Jurkat, Clone E6-1 (cell line): ENCODE data around the gene IKZF2.
"Not testable (repeated sequence)": the region's sequence is repeated elsewhere in the genome, so short reads cannot be mapped to it uniquely, and the experiment has no call there.

Experiments
- DNase-seq: peaks from one replicate; pipeline ENCODE4 v3.0.0-alpha.2; 2011; ENCODE audit warnings: low read depth, low spot score
- H3K4me3 ChIP-seq: 2 replicates; pipeline ENCODE4 v1.5.1; 2011; ENCODE audit warnings: mild to moderate bottlenecking, low read length, control low read depth, moderate library complexity

The IKZF2 gene

DNA sequence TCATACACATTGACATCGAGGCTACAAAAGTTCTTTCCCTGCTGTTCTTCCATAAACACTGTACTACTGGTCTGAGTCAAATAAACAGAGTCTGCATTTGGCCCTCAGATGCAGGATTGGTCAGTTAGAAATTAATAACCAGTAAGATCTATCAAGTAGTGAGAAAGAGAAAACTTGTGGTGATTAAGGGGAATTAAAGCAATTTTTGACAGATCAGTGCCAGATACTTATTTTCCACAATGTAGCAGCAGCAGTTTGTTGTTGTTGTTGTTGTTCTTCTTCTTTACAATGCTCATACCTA is 85.0 kb downstream of the IKZF2 start:
- DNase-seq = no peak
- H3K4me3 ChIP-seq = peak overlapping the region; percentile 33

DNA sequence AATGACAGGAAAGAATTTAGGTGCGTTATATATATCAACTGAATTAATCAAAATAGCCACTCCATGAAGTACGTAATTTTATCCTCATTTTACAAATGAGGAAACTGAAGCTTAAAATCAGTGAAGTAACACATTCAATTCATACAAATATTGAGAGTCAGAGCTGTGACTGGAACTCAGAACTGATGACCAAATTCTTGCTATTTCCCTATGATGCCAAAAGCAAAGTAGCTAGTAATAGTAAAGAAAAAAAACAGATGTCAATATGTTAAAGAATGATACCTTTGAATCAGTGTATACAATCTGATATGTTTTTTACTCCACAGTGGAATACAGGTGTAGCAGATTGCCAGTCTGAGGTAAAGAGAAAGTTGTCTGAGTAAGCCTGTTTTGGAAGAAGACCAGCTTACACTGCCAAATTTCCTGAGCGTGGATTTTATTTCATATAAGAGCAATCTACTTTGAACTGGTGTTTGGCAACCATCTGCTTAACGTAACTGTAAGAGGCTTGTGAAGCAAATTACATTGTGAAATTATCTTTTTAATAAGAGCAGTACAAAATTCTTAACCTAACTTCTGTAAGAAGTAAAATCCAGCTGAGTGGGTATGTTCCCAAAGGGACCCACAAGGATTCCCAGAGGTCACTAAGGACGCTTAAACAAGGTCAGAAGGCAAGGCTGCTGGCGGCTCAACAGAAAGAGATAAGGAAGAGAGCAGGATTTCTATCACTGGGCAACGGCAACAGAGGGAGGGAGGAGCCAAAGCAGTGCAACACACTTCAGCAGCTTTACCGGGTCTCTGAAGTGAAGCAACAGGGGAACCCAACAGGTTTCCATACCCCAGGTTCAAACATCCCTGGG is 85.6 kb downstream of the IKZF2 start:
- peak overlapping the region; percentile 33 for H3K4me3 ChIP-seq
- peak; percentile 61 for DNase-seq

DNA sequence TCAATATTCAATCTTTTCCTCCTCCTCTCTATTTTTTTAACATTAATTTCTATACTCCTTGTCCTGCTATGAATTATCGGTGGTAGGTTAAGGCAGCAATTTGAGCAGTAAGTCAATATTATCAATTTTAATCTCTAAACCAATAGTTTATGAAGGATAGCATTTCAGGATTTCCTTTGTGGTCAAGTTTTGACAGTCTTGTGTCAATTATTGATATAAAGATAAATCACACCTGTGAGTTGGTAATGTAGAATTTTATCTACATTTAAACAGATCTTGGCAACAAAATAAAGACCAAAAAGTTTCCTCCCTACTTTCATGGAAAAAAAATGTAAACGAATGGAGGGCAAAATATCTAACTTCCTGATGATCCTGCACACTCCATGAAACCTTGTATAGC is 87.3 kb downstream of the IKZF2 start:
- H3K4me3 ChIP-seq = no peak overlapping the region
- DNase-seq = peak; percentile 51

DNA sequence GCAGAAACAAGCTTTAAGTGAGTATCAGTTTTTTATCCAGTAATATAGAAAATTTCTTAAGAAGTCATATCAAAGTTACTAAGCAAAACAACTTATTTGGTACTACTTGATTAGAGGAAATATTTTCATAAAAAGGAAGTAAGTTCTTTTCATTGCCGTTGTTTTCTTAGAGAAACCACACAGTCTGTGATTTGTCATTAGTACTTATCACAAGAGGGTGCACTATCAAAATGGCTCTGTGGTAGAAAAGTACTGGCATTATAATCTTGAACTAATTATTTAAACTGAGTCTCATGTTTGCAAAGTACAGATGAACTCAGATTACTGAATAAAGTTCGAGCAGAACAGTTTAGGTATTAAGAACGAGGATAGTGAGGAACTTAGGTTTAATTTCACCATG is 93.4 kb downstream of the IKZF2 start:
- no peak overlapping the region for H3K4me3 ChIP-seq
- DNase-seq = no peak

DNA sequence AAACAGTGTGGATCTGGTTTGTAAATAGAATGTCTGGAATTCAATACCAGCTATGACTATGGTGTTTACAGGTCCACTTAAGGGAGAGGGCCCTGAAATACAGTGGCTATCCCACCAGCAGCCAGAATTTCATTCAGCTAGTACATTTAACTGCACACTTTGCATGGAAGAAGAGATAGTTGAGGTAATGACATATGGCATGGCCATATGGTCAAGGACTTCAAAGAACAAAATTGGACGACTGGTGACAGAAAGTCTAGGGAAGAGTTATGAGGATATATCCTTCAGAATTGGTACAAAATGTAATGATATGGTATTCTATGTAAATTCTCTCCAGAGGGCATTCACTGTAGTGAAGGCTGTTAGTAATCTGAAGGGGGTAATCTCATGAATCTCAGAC is 105.0 kb downstream of the IKZF2 start:
- no peak for DNase-seq
- no peak overlapping the region for H3K4me3 ChIP-seq

DNA sequence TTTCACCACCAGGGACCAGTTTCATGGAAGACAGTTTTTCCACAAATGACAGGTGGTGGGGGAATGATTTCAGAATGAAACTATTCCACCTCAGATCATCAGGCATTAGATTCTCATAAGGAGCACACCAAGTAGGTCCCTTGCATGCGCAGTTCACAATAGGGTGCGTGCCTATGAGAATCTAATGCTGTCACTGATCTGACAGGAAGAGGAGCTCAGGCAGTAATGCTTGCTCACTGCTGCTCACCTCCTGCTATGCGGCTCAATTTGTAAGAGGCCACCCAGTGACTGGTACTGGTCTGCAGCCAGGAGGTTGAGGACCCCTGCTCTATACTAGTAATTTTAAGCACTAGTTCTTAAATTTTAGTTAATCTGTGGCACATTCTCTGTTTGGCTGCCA is 107.8 kb downstream of the IKZF2 start:
- no peak for DNase-seq
- H3K4me3 ChIP-seq = no peak overlapping the region

DNA sequence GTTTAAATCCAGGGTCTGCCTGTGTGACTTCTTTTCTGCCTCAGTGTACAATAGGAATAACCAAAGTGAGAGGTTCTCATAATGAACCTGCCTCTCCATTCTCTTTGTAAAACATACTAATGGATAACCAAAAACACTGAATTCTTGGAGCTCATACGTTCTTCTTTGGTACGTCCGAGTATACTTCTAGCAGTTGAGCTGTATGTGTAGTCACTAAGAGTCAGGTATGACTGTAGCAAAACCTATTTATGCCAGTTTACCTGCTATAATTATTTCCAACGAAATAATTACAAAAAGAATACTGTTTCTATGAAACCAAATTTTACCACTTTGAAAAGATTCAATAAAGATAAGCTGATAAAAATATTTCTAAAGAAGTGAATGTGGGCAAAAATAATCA is 109.2 kb downstream of the IKZF2 start:
- no peak for DNase-seq
- no peak overlapping the region for H3K4me3 ChIP-seq

DNA sequence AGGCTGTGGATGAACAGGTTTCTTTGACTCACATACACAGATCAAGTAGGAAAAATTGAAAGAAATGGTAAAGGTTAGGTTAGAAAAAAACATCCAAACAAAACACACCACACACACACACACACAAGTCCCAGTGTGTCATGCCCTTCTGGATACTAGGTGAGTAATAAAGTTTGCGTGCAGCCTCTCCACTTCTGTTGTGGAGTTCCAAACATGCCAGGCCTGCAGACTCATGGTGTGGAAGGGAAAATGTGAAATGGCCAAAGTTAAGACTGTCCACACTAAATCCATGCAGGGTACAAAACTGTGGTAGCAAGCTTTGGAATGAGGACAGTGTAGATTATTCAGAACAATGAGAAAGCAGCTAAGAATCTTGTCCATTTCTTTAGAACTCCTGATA is 114.6 kb downstream of the IKZF2 start:
- DNase-seq = no peak
- H3K4me3 ChIP-seq = no peak overlapping the region

DNA sequence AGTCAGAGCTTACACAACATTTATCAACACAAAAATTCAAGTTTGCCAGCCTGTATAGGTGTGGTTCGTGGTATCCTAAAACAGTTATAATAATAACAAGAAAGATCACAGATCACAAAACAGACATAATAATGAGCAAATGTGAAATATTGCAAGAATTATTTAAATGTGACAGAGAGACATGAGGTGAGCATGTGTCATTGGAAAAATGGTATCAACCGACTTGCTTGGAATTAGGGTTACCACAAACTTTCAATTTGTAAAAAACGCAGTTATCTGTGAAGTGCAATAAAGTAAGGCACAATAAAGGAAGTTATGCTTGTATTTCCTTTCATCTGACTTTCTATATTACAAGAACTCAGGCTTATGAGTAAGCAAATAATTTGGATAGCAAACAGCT is 116.8 kb downstream of the IKZF2 start:
- DNase-seq = peak; percentile 28
- H3K4me3 ChIP-seq = no peak overlapping the region

DNA sequence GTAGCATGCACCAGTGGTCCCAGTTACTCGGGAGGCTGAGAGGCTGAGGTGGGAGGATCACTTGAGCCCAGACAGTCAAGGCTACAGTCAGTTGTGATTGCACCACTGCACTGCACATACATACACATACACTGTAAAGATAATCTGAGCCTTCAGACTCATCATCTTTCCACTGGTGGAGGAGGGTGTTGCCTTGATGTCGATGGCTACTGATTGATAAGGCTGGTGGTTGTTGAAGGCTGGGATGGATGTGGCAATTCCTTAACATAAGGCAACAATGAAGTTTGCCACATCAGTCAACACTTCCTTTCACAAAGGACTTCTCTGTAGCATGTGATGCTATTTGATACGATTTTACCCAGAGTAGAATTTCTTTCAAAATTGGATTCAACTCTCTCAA is 118.8 kb downstream of the IKZF2 start:
- peak; percentile 28 for DNase-seq
- no peak overlapping the region for H3K4me3 ChIP-seq

DNA sequence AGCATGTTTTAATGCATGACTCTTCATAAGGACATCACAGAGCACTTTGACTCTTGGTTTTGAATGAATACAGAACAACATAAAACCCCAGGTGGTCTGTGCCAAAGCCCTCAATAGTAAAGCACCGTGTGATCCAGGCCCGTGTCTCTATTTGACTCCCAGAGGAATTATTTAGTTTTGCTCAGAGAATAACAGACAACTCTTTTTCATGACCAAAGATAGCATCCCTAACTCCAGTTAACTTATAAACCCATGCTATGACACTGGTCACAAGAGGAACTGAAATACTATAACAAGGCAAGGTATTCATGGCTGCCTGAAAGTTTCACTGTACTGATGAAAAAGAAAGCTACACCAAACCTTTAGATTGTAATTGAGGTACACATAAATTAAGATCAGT is 128.4 kb downstream of the IKZF2 start:
- DNase-seq = no peak
- no peak overlapping the region for H3K4me3 ChIP-seq

DNA sequence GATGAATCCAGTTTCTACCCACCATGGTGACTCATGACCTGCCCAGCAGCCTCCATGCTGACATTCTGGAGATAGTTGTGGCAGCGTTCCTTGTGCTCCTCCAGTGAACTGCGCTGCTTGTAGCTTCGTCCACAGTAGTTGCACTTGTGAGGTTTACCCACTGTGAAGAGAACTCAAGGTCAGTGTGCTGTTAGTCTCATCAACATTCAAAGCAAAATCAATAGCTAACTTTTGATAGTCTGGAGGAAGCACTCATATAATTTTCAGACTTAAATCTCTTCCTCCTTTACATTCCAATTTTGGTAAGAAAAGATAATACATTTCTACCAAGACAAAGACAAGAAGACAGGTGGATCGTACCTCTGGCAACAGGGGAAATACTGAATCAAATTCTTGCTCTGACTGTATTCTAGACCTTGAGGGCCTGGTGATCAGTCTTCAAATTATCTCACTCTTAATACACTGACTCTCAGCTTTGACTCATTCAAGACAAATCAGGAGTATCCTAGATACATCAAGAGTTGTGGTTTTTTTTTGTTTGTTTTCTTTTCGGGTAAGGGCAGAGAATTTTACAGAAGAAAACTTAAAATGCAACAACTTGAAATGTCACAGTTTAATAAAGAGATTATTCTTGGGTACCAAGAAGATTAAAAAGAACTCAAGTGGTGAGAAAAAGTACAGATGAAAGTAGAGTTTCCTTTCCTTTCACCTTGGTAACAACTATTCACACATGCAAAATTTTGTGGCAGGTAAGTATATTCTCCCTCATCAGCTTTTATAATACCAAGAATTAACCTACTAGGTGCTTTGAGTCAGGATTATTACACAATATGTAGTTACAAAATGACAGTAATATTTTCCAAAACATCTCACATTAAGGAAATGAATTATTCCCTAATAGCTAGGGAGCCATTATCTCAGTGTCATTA is 129.2 kb downstream of the IKZF2 start:
- no peak for DNase-seq

DNA sequence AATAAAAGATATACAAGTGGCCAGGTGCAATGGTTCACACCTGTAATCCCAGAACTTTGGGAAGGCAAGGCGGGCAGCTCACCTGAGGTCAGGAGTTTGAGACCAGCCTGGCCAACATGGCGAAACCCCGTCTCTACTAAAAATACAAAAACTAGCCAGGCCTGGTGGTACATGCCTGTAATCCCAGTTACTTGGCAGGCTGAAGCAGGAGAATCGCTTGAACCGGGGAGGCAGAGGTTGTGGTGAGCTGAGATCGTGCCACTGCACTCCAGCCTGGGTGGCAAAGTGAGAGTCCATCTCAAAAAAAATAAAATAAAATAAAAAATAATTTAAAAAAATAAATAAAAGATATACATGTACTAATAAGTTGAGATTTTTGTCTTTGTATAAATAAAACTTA is 130.5 kb downstream of the IKZF2 start:
- H3K4me3 ChIP-seq, DNase-seq: not testable (repeated sequence)

More for the DNA sequence above, 129.2 kb downstream of the IKZF2 start:
- no peak overlapping the region for H3K4me3 ChIP-seq

DNA sequence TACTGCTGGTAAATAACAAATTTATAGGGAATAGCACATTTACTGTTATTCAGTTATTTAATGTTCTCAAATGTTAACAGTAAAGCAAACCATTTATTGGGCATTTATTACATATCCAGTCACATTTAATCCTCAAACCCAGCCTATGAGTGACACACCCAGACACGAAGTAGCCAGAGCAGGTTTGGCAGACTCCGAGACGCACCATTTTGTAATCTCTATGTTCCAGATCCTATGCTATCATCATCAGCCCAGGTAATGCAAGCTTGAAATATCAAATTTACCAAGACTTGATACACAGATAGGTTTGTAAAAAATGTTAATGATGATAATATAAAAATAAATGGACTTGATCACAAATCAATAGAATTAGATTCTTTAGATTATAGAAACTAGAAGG is 131.1 kb downstream of the IKZF2 start:
- H3K4me3 ChIP-seq = no peak overlapping the region
- no peak for DNase-seq

DNA sequence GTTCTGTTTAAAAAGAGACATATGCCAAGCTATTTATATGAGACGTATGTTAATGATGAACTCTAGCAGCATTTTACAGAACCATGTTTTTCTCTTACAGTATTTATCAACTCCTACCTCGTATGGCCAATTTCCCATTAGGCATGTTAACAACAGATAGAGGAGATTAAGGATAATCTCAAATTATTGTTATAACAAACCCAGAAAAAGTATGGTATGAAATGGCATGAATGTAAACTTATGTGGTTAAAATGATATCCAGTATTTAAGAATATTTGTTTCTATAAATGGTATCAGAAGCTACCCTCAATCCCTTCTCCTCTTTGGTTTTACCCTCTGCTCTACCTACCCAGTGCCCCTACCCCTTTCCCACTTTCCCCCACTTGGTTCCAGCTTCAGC is 132.0 kb downstream of the IKZF2 start:
- H3K4me3 ChIP-seq = no peak overlapping the region
- no peak for DNase-seq

DNA sequence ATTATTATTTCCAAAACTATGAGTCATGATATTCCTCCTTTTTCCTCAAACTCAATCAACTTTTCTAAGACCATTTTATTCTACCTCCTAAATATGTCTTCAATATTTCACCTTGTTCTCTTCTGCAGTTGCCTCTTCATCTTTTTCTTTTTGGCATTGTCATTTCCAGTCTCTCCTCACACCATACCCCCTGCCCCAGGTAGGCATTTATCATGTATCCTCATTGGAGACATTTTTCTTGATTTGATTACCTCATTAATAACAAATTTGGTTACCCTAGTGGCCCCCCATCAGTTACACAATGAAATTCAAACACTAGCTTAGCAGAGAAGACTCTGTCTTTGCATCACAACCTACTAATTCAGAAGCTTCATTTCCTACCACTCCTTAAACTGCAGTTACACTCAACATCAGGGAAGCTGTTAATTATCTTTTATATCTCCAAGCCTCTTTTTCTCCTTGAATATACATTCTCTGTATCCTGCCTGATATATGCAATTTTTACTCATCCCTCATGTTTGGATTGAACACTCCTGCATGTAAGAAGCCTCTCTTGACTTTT is 133.0 kb downstream of the IKZF2 start:
- DNase-seq = no peak
- H3K4me3 ChIP-seq = no peak overlapping the region

DNA sequence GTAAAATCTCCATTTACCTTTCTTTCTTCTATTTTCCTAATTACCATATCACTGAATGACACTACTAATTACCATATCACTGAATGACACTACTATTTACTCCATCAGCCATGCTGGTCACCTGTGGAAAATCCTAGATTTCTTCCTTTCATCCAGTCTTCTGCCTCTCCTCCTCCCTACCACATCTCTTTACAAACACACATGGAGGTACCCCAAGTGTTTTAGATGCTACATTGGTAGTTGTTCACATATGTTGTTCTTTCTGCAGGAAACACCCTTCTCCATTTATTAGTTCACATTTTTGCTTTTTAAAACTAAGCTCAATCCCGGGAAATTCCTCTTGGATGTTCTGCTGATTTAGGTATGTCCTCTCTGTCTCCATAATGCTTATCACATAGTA is 134.0 kb downstream of the IKZF2 start:
- no peak for DNase-seq
- H3K4me3 ChIP-seq = no peak overlapping the region

DNA sequence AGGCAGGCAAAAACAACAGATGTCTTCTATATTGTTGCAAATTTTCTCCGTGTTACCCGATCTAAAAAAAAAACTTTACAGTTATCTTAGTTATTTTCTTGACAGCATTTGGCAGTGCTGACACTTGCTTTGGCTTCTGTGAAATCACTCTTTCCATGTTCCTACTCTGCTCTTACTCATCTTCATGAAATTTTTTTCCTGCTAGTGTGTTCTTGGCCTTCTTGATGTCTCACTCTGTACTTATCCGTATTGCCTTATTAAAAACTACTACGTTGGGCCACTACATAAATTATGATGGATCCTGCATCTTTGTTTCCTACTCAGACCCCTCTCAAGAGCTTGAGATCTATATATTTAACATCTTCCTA is 134.4 kb downstream of the IKZF2 start:
- no peak for DNase-seq

DNA sequence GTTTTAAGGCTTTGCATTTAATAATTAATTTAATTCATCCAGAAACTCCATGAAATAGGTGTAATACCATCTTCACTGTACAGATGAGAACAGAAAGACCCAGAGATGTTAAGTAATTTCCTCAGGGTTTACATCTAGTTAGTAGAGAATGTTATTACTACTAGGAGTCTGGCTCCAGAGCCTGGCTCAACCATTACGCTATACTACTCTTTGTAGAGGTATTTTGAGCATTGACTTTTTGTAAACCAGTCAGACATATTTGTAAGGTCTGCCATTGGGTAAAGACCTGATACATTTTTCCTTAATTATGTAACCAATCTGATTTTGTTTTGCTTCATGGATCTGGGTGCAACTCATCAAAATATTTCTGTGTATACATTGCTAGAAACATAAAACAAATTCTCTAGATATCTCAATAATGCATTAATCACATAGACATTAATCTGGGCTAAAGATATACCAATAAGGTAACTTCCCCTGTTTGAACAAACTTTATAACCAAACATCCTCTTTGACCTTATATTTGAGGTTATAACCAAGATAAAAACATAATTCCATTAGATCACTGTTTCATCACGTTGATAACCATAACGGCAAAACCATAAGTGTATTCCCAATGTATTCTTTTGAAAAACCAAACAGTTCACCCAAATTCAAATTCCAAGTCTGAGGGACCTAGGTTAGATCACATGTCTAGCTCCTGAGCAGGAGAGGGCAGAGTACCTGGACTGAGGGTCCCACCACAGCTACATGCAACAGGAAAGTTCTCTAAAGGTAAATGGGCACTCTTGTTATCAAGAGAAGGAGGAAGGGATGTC is 135.0 kb downstream of the IKZF2 start:
- DNase-seq = no peak
- H3K4me3 ChIP-seq = no peak overlapping the region

More for the DNA sequence above, 134.4 kb downstream of the IKZF2 start:
- no peak overlapping the region for H3K4me3 ChIP-seq
